Activated T-cell treated with anti-CD3 and anti-CD28 coated beads, Interleukin-2, amount 50 U/mL, for 48 hours (primary cell): ENCODE data around the gene NCF2.

Experiments
- DNase-seq, 2 experiments: peaks; one replicate each; pipeline ENCODE4 v3.0.0-alpha.2; 2020

NCF2 gene

DNA sequence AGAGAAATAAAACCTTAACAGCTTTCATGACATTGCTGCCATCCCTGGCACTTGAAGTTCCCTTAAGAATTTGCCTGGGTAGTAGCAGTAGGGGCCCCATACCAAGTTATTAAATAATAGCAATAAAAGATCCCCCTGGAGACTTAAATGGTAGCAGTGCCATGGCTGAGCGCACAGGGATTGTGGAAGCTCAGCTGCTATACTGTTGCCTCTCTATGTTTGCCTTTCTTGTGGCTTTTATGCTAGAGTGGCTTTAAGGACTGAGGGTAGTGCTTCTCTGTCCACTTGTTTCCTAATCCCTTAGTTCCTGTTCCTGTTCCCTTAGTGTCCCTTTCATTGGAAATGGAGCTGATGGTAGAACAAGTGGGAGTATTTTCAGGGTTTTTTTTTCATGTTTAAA lies 42.1 kb downstream of the NCF2 start:
- DNase-seq, result no peak

DNA sequence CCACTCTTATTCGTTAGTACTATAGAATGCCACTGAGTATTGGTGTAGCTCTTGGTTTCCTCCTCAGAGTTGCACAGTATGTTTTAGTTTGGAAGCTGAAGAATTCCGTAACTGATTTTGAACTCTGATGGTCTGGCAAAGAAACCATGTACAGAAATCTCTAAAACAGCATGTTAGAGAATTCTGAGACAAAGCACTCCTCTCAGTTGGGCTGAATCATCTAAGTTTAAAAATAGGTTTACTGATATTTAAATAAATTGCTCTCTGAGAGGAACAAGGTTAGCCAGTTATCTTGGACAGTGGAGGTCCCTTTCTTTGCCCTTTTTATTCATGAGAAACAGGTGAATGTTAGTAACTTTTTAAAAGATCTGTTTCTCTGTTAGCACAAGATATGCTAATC lies 43.8 kb downstream of the NCF2 start:
- no peak for DNase-seq

DNA sequence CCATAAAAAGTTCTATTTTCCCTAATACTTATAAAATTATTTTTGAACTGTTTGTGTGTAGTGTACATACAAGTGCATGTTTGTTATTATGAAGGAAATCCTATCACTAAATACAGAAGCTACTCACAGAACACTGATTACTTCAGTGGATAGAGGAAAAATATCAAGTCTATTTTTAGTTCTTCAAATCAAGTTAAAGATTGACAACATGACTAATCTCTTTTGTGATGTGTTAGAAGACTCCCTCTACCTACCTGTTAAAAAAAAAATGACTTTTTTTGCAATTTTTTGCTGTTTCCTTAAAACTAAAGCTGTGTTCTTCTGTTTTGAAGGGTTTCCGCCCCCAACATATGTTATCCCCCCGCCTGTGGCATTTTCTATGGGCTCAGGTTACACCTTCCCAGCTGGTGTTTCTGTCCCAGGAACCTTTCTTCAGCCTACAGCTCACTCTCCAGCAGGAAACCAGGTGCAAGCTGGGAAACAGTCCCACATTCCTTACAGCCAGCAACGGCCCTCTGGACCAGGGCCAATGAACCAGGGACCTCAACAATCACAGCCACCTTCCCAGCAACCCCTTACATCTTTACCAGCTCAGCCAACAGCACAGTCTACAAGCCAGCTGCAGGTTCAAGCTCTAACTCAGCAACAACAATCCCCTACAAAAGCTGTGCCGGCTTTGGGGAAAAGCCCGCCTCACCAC lies 45.5 kb downstream of the NCF2 start:
- DNase-seq, result no peak

DNA sequence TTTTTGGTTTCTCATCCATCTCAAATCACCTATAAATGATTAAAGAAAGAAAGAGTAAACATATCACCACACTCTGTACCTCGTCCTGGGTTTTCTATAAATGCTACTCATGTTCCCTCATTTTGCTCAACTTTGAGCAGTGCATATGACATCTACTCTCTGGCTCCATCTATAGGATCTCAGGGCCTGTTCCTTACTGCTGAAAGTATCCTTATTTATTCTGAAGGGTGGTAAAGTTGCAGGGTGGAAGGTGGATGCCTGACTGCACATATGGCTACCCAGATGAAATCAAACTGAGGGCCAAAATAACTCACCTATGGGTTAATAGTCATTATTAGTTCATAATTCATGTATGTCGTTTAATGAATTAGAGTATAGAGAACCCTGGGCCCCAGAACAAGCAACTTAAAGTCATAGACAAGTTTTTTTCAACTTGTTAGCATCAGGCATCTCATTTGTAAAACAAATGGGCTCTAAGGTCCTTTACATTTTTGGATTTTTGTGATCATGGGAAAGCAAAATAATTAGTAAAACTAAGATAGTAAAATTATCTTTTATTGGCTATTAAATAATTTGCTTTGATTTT lies 46.5 kb downstream of the NCF2 start:
- DNase-seq, result no peak

DNA sequence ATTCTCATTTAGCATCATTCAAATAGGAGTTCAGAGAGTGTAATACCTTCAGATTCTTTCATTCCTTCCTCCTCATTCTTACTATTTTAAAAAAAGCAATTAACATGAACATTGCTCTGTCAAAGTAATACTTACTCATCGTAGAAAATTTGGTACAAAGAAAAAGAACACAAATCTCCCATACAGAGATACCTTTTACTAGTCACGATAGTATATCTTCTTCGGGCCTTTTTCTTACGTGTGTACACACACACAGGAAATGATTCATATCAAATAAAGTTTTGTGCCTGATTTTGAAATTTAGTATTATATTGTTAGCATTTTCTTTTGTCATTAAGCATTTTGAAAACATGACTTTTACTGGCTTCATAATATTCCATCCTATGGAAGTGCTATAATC lies 52.9 kb downstream of the NCF2 start:
- no peak for DNase-seq

DNA sequence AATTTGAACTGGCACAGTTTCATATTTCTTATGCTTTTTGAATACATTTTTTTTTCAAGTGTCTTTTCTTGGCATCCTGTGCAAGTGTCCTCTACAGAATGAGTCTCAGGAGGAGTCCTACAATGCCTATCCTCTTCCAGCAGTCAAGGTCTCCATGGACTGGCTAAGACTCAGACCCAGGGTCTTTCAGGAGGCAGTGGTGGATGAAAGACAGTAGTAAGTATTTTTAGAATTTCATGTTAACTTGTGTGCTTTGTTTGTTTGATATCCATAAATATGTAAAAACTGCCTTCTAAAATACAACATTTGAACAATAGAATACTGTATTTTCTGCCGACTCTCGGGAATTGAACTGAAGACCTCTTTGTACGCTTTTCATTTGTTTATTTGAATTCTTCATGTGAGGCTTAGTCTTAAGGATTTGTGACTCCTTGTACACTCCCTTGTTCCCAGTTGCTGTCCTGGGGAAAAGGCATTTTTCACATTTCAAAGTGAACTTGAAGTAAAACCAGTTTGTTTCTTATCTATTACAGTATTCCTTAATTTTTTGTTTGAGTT lies 56.6 kb downstream of the NCF2 start:
- no peak for DNase-seq

DNA sequence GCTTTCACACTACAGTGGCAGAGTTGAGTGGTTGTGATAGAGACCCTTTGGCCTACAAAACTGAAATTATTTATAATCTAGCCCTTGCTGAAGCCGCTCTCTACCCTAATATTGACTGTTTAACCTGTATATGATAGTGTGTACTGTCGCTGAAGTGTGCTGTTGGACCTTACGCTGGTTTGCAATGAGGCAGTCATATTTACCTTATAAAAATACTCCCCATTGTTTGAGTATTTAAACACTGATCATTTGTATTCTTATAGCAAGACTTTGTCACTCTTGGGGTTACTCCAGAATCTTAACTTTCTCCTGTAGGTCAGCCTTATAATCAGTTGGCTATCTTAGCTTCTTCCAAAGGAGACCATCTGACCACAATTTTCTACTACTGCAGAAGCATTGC lies 61.7 kb downstream of the NCF2 start:
- no peak for DNase-seq

DNA sequence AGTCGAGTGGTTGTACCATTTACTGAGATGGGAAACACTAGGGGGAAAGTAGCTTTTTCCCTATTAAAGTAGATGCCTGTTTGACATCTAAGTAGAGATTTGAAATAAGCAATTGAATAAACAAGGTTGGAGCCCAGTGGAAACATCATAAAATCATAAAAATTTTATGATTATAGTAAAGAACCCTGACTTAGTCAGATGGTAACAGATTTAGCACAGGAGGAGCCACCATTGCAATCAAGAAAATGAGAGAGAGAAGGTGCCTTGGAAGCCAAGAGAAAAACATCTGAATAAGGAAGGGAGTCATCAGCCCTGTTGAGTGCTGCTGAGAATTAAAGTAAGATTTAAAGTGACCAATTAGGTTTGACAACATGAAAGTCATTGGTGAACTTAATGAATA lies 68.2 kb downstream of the NCF2 start:
- no peak for DNase-seq

DNA sequence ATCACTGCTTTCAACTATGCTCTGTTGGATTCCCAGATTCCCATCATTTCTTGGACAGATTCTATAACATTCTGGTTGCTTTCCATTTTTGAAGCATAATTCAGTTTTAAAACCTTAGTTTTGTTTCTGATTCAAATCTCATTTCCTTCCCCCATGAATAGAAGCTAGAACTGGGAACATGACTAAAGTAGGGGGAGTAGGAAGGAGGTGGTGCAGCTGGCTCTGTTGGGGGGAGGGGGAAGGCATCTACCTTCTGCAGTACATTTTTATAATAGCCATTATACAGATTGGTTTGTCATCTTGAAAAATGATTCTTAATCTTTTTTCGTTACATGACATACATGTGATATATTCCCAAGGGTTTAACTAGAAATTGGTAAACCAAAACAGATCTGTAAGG lies 69.9 kb downstream of the NCF2 start:
- no peak for DNase-seq

DNA sequence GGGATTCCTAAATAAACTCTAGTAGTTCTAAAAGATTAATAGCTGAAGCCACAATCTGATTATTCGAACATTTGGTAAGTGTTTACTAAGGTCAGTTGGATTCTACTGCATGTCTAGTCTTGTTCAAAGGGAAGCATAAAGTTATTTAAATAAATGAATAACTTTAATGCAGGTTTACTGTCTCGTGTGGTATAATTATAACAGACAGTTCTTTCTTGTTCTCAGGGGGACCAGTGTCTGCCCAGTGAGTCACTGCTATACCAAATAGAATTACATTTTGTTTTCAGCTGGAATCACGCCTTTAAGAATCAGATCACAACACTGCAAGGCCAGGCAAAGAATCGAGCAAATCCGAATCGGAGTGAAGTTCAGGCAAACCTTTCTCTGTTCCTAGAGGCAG lies 72.9 kb downstream of the NCF2 start:
- no peak for DNase-seq

DNA sequence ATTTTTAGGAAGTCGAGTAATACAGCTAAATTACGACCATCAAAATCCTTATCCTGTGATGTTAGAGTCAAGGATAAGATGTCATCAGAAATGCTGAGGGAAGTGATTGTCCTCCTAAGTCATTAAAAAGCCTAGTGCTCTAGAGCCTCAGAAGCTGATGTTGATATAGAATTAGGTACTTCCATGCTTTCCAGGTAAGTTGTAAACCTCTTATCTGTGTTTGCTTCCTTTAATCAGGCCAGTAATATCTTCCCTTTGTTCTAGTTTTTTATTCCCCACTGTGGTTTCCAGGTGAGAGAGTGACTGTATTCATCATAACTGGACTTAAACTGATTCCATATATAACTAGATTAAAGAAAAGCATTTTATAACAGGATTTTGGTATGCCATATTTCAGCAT lies 73.5 kb downstream of the NCF2 start:
- DNase-seq, result no peak

DNA sequence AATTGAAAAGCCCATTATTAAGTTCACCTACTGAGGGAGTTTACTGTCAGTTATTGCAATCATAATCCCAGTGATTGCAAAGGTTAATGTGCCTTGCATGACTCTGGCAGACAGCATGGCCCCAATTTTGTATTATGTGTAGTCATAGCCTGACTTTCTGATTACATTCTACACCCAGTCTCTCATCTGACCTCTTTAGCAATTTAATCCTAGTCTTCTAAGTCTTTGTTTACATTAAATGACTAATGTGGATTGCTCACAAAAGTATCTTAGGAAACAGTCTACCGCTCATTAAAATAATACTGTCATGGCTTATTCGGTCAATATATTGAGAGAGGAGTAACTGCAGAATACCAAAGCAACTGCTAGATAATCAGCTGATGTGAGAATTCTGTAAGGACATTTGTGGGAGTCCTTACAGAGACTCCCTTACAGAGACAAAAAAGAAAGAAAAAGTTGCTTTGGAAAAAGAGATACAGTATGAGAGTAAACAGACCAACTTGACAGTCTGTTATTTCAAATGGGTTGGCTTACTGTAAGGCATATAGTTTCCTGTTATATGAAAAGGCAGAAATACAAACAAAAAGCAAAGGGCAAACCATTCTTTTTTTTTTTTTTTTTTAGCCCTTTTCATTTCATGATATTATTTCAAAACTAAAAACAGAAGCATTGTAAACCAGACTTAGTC lies 75.1 kb downstream of the NCF2 start:
- no peak for DNase-seq

DNA sequence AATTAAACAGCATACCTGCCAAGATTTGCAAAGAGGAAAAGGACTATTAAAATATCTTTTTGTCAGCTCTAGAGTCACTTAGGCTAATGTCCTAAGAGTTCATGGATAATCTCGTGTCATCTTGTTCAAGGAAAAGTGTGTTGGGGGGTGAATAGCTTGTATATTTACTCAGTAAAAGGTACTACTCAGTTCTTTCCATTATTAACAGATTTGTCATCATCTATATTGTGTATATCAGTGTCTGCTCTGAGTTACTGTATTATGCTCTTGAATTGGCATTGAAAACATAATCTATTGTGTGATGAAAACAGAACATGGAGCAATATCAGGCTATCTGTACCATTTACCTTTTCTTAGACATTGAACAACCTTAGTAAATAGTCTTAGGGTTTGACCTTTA lies 76.0 kb downstream of the NCF2 start:
- no peak for DNase-seq

DNA sequence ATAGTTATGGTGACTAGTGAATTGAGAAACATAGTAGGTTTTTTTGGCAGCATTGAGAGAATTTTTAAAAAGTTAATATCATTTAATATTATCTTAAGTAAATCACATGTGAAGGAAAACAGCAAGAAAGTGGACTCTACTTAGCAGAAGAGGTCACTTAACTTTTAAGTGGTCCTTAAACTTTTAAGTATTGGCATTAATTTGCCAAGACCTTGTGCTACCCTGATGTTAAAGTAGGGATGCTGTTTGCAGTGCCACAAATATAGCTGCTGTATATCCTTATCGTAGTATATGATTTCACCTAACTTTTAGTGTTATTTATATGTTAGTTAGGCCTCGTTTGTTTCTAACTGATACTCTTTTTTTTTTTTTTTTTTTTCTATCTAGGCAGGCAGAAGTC lies 77.8 kb downstream of the NCF2 start:
- no peak for DNase-seq

DNA sequence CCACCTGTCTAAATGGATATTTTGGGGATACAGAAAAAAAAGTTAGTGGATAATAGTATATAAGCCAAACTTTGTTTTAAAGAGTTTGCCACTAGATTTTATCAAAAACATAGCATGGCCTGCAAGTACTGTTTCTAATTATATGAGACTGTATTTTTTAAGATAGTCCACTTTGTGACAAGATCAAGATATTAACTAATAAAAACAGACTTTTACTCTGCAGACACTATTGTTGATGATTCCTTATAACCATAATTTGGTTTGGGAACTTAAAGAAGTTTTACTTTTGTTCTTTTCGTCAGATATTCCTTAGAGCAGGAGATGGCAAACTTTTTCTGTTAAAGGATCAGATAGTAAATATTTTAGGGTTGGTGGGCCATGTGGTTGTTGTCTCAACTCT lies 81.6 kb downstream of the NCF2 start:
- DNase-seq, result no peak

DNA sequence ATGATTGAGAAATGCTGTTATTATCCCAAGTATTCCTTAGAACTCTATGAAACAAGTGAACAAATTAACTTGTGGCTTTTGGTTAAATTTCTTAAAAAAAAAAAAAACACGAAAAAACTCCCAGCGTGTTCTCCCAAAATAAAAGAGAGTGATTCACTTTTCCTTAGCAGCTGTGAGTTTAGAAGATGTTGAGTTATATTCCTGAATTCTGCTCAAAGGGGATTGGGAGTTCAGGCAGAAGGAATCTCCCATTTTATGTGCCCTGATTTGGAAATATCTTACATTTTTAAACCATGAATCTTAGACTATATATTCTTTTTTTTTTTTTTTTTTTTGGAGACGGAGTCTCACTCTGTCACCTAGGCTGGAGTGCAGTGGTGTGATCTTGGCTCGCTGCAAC lies 83.7 kb downstream of the NCF2 start:
- DNase-seq, result no peak
